ENCODE measurements around the gene ADCK1. TPM values are rescaled to one million over a fixed set of nuclear protein-coding genes. Genes with fewer than 3 reads are reported as not detected.

ADCK1 gene
- total and polyA plus RNA-seq, 2 donors (not counting 1 experiment from before 2014, with no cell fraction given) = 10.6 to 18.3 TPM

- H2AFZ ChIP-seq (ENCODE audit: insufficient read depth, low read depth, low read length, poor library complexity, severe bottlenecking) = no peak overlapping the region
- H4K20me1 ChIP-seq (ENCODE audit: control insufficient read depth, insufficient read depth, low read length, poor library complexity, severe bottlenecking) = no peaks in the 10 kb centered on the region
- WGBS (ENCODE audit: insufficient coverage) = 100% methylated on average over 4 of the region's 5 CpGs
- intact Hi-C loops (cut with micrococcal nuclease) = no loop called here
- Mint-ChIP-seq H3K4me3 (no peak overlapping the region), H3K9me3 (ENCODE audit: insufficient read depth) (no peaks in the 10 kb centered on the region), H3K27ac (no peak overlapping the region), H3K27me3 (no peaks in the 10 kb centered on the region), H3K4me1 (no peaks in the 10 kb centered on the region)
- no peak for TF ChIP-seq EZH2 (IDR thresholded peaks at IDR 0.05; ENCODE audit: borderline replicate concordance, insufficient read depth, low read depth, low read length, poor library complexity, severe bottlenecking)
- TF ChIP-seq, protein P1, sequence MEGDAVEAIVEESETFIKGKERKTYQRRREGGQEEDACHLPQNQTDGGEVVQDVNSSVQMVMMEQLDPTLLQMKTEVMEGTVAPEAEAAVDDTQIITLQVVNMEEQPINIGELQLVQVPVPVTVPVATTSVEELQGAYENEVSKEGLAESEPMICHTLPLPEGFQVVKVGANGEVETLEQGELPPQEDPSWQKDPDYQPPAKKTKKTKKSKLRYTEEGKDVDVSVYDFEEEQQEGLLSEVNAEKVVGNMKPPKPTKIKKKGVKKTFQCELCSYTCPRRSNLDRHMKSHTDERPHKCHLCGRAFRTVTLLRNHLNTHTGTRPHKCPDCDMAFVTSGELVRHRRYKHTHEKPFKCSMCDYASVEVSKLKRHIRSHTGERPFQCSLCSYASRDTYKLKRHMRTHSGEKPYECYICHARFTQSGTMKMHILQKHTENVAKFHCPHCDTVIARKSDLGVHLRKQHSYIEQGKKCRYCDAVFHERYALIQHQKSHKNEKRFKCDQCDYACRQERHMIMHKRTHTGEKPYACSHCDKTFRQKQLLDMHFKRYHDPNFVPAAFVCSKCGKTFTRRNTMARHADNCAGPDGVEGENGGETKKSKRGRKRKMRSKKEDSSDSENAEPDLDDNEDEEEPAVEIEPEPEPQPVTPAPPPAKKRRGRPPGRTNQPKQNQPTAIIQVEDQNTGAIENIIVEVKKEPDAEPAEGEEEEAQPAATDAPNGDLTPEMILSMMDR (IDR thresholded peaks at IDR 0.05) = no peak
- no peak overlapping the region for H3K4me2 ChIP-seq (replicated peaks; ENCODE audit: low read depth, low read length, poor library complexity, severe bottlenecking)
- H3K27me3 ChIP-seq (replicated peaks in 1 of 4; ENCODE audit: control extremely low read depth in 1 of 4, control insufficient read depth in 3 of 4, insufficient read depth in 4 of 4, low read length in 3 of 4) = no peaks in the 10 kb centered on the region
- H3K4me1 ChIP-seq (ENCODE audit: control insufficient read depth in 2 of 2, insufficient read depth in 2 of 2, low read length in 2 of 2) = no peaks in the 10 kb centered on the region
- no peak overlapping the region for H3K9ac ChIP-seq (ENCODE audit: low read length)
- DNase-seq (no peak), ATAC-seq (ENCODE audit: low read depth) (no peak)
- POLR2A ChIA-PET = interaction anchor here (0.7 kb wide), 1 partner anchor 636 kb away, joined by 4 read pairs; no protein-coding TSS in a partner anchor
- no peaks in the 10 kb centered on the region for H3K79me2 ChIP-seq (ENCODE audit: control insufficient read depth, insufficient read depth, low read length)
- peaks cover 0 to 21% of the 10 kb centered on the region in 2 experiments for H3K36me3 ChIP-seq (replicated peaks in 1 of 2; ENCODE audit: control extremely low read depth in 1 of 2, control insufficient read depth in 1 of 2, extremely low read depth in 1 of 2, insufficient read depth in 2 of 2, low read length in 1 of 2)
- no peak overlapping the region for H3K4me3 ChIP-seq (ENCODE audit: control extremely low read depth in 1 of 5, extremely low read depth in 1 of 5, insufficient read depth in 1 of 5, low read depth in 2 of 5, low read length in 4 of 5)
- CTCF ChIA-PET = interaction anchor here (0.7 kb wide), 1 partner anchor 1112 kb away, joined by 3 read pairs; no protein-coding TSS in a partner anchor
- no peaks in the 10 kb centered on the region for H3K9me3 ChIP-seq (ENCODE audit: control extremely low read depth in 1 of 3, control insufficient read depth in 2 of 3, insufficient read depth in 1 of 3, low read length in 2 of 3)
- H3K27ac ChIP-seq (ENCODE audit: low read length in 2 of 2) = no peak overlapping the region
These were observed 22.4 kb downstream of the ADCK1 start for GRCh38 chr14:77822307-77822706.

DNA sequence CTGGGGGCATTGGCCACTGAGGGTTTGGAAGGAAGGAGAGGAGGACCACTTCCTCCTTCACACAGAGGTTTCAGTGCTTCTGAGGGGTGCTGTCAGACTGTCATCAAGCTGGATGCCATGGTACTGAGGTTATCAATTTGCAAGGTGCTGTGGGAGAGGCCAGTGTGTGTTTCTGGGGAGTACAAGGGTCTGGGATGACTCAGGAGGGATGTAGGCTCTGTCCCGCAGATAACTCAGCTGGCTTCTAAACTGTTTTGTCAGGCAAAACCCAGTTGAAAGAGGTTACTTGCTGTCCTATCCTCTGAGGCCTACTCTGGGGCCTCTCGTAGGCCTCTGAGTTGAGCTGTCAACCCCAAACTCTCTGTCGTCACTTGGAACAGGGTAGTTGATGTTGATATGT, 22.8 kb downstream of the ADCK1 start:
- no peak overlapping the region for H3K4me3 ChIP-seq (ENCODE audit: control extremely low read depth in 1 of 5, extremely low read depth in 1 of 5, insufficient read depth in 1 of 5, low read depth in 2 of 5, low read length in 4 of 5)
- intact Hi-C loops (cut with micrococcal nuclease) = no loop called here
- H3K36me3 ChIP-seq (replicated peaks in 1 of 2; ENCODE audit: control extremely low read depth in 1 of 2, control insufficient read depth in 1 of 2, extremely low read depth in 1 of 2, insufficient read depth in 2 of 2, low read length in 1 of 2) = peaks cover 0 to 21% of the 10 kb centered on the region in 2 experiments
- Mint-ChIP-seq H3K27ac (no peak overlapping the region), H3K4me3 (no peak overlapping the region), H3K27me3 (no peaks in the 10 kb centered on the region), H3K9me3 (ENCODE audit: insufficient read depth) (no peaks in the 10 kb centered on the region), H3K4me1 (no peaks in the 10 kb centered on the region)
- H3K9ac ChIP-seq (ENCODE audit: low read length) = no peak overlapping the region
- no peaks in the 10 kb centered on the region for H3K79me2 ChIP-seq (ENCODE audit: control insufficient read depth, insufficient read depth, low read length)
- TF ChIP-seq EZH2 (IDR thresholded peaks at IDR 0.05; ENCODE audit: borderline replicate concordance, insufficient read depth, low read depth, low read length, poor library complexity, severe bottlenecking) = no peak
- TF ChIP-seq, protein P1 (IDR thresholded peaks at IDR 0.05) = no peak
- no peaks in the 10 kb centered on the region for H3K9me3 ChIP-seq (ENCODE audit: control extremely low read depth in 1 of 3, control insufficient read depth in 2 of 3, insufficient read depth in 1 of 3, low read length in 2 of 3)
- no peaks in the 10 kb centered on the region for H3K4me1 ChIP-seq (ENCODE audit: control insufficient read depth in 2 of 2, insufficient read depth in 2 of 2, low read length in 2 of 2)
- H2AFZ ChIP-seq (ENCODE audit: insufficient read depth, low read depth, low read length, poor library complexity, severe bottlenecking) = no peak overlapping the region
- no peaks in the 10 kb centered on the region for H3K27me3 ChIP-seq (replicated peaks in 1 of 4; ENCODE audit: control extremely low read depth in 1 of 4, control insufficient read depth in 3 of 4, insufficient read depth in 4 of 4, low read length in 3 of 4)
- no peak for ATAC-seq (ENCODE audit: low read depth)
- H4K20me1 ChIP-seq (ENCODE audit: control insufficient read depth, insufficient read depth, low read length, poor library complexity, severe bottlenecking) = no peaks in the 10 kb centered on the region
- H3K4me2 ChIP-seq (replicated peaks; ENCODE audit: low read depth, low read length, poor library complexity, severe bottlenecking) = no peak overlapping the region
- DNase-seq = no peak
- CTCF ChIA-PET = no interaction called here
- POLR2A ChIA-PET = no interaction called here
- WGBS (ENCODE audit: insufficient coverage) = 100% methylated on average over 2 of the region's 3 CpGs
- H3K27ac ChIP-seq (ENCODE audit: low read length in 2 of 2) = no peak overlapping the region

Measured in B cell (primary cell).